ENCODE measurements around the gene EIPR1. TPM values are rescaled to one million over a fixed set of nuclear protein-coding genes. Genes with fewer than 3 reads are reported as not detected.

The EIPR1 gene
- total and polyA plus RNA-seq, 2 donors (not counting 3 experiments of a cell fraction or from before 2014, with no cell fraction given) = 30.8 to 57.3 TPM

- H3K36me3 ChIP-seq (ENCODE audit: control insufficient read depth in 2 of 2, extremely low read depth in 1 of 2, insufficient read depth in 2 of 2, low read length in 2 of 2) = peaks cover 0 to 2% of the 10 kb centered on the region in 2 experiments
- no peak overlapping the region for H3K4me2 ChIP-seq (ENCODE audit: insufficient read depth, low read length)
- POLR2A ChIA-PET = no interaction called here
- H3K27me3 ChIP-seq (ENCODE audit: control insufficient read depth in 2 of 2, insufficient read depth in 2 of 2, low read length in 2 of 2) = no peaks in the 10 kb centered on the region
- TF ChIP-seq GATA2 (IDR thresholded peaks at IDR 0.05; ENCODE audit: insufficient read depth, insufficient read length, low read depth, low read length) (no peak), POLR2A (IDR thresholded peaks at IDR 0.05; ENCODE audit: low read depth, low read length) (no peak), MYC (IDR thresholded peaks at IDR 0.05; ENCODE audit: low read depth, low read length) (no peak), JUN (IDR thresholded peaks at IDR 0.05; ENCODE audit: borderline replicate concordance, insufficient read depth, insufficient read length, low read depth) (no peak), FOS (IDR thresholded peaks at IDR 0.05; ENCODE audit: borderline replicate concordance, insufficient read depth, low read length) (no peak), EZH2 (IDR thresholded peaks at IDR 0.05; ENCODE audit: borderline replicate concordance, low read depth, low read length, severe bottlenecking) (no peak), MAX (IDR thresholded peaks at IDR 0.05; ENCODE audit: insufficient read depth, insufficient read length) (no peak), POLR2AphosphoS5 (IDR thresholded peaks at IDR 0.05; ENCODE audit: insufficient read depth, low read depth, low read length) (no peak), CTCF (IDR thresholded peaks at IDR 0.05; ENCODE audit: extremely low read depth in 1 of 2, insufficient read depth in 1 of 2, low read depth in 1 of 2, low read length in 2 of 2) (no peak)
- CTCF ChIA-PET = no interaction called here
- intact Hi-C loops (cut with micrococcal nuclease) (no loop called here), dilution Hi-C loops (cut with MboI; ENCODE audit: extremely low pct_ligation_motif_present, low sequenced_read_pairs) (no loop called here)
- H2AFZ ChIP-seq (ENCODE audit: low read depth, low read length) = no peak overlapping the region
- BruUV-seq (replicated peaks) = no TSS peak
- H3K4me3 ChIP-seq (replicated peaks in 1 of 3; ENCODE audit: insufficient read depth in 1 of 3, low read depth in 1 of 3, low read length in 3 of 3) = no peak overlapping the region
- no peak for FAIRE-seq
- H3K9ac ChIP-seq (replicated peaks; ENCODE audit: extremely low read depth, insufficient read depth, low read length) = no peak overlapping the region
- no peaks in the 10 kb centered on the region for H3K4me1 ChIP-seq (ENCODE audit: control insufficient read depth, extremely low read depth, insufficient read depth, low read length)
- H3K9me1 ChIP-seq (replicated peaks; ENCODE audit: control insufficient read depth, extremely low read depth, insufficient read depth, low read length) = no peaks in the 10 kb centered on the region
- H3K79me2 ChIP-seq (ENCODE audit: control insufficient read depth, insufficient read depth, low read length) = no peaks in the 10 kb centered on the region
- no peaks in the 10 kb centered on the region for H3K9me3 ChIP-seq (replicated peaks; ENCODE audit: control insufficient read depth, insufficient read depth, low read length)
- no peak overlapping the region for H3K27ac ChIP-seq (ENCODE audit: insufficient read depth, low read depth, low read length)
- H4K20me1 ChIP-seq (replicated peaks; ENCODE audit: control insufficient read depth, extremely low read depth, insufficient read depth, low read length) = no peaks in the 10 kb centered on the region
- DNase-seq (ENCODE audit: low read depth, low spot score) = no peak
Observed at GRCh38 chr2:3189961-3190360, 187.7 kb downstream of the EIPR1 start.
